Gastrocnemius medialis (tissue), 4 donors: ENCODE results near the gene SIDT1.

Experiments
- CTCF ChIP-seq, 5 experiments: fragments of 450-650 bp in 3 of 5; fragments of 200-600 bp in 2 of 5; sonication (generic) in 2 of 5; IDR thresholded peaks in 4 of 5; conservative IDR thresholded peaks in 1 of 5; 1 replicate in 4 of 5; 2 replicates in 1 of 5; pipeline ENCODE4 v1.5.1; 2016 to 2019; ENCODE audit warnings: antibody characterized with exemption in 5 of 5, mild to moderate bottlenecking in 3 of 5, moderate library complexity in 3 of 5
- POLR2A ChIP-seq, 2 donors: fragments of 450-650 bp; IDR thresholded peaks; one replicate each; pipeline ENCODE4 v1.6.1; 2017; ENCODE audit warnings: antibody characterized with exemption in 2 of 2, mild to moderate bottlenecking in 2 of 2, moderate library complexity in 2 of 2

- TF ChIP-seq POLR2A (IDR thresholded peaks at IDR 0.05) (no peak), CTCF (IDR thresholded peaks at IDR 0.05 in 4 of 5, conservative IDR thresholded peaks at IDR 0.05 in 1 of 5) (no peak)
Observed at GRCh38 chr3:113634782-113635474, 102.6 kb downstream of the SIDT1 start.
